GM12878 (cell line): ENCODE data around the gene SLC6A9. TPM values are rescaled to one million over a fixed set of nuclear protein-coding genes. Genes with fewer than 3 reads are reported as not detected.

Experiments used
- ATAC-seq: fragments of 200-7000 bp; cut with Tn5 transposase; 3 replicates; pipeline ENCODE4 v1.9.1; 2020; ENCODE audit warnings: mild to moderate bottlenecking, moderate library complexity
- BruUV-seq: library from RNA; stranded (reverse); fragments of 400-500 nt; replicated peaks from 2 replicates; lab custom pipeline; 2021; lab: Mats Ljungman, UMichigan
- CTCF ChIA-PET: fragments of 300-600 bp; sonication (Branson Sonifier 250); formaldehyde crosslinking; extraction: SDS; loops from one replicate; lab custom pipeline; 2021; ENCODE audit warnings: inconsistent platforms; lab: Yijun Ruan, JAX
- POLR2A ChIA-PET: fragments of 350-600 bp; formaldehyde crosslinking; extraction: SDS; loops from one replicate; lab custom pipeline; 2021; ENCODE audit warnings: inconsistent platforms; lab: Charles Lee
- RAD21 ChIA-PET: fragments of 300-600 bp; sonication (Branson Sonifier 250); formaldehyde crosslinking; loops from one replicate; lab custom pipeline; 2023; ENCODE audit warnings: antibody characterized with exemption; ENCODE audit not compliant: unreplicated experiment; lab: Charles Lee
- SMC1A ChIA-PET: fragments of 300-600 bp; sonication (Branson Sonifier 250); formaldehyde crosslinking; loops from one replicate; lab custom pipeline; 2023; ENCODE audit not compliant: unreplicated experiment, uncharacterized antibody; lab: Charles Lee
- DNase-seq: peaks from one replicate; pipeline ENCODE4 v3.0.0-alpha.2; 2011; ENCODE audit warnings: low read depth, low spot score
- FAIRE-seq: peaks from 3 replicates; lab custom pipeline; 2011; peaks lifted over from hg19 to GRCh38; lab: Jason Lieb, UNC
- H2AFZ ChIP-seq: 2 replicates; pipeline ENCODE4 v1.6.0; 2011; ENCODE audit warnings: low read depth, low read length, control low read depth; ENCODE audit not compliant: control insufficient read depth
- H3K27ac ChIP-seq: 2 replicates; pipeline ENCODE4 v1.5.1; 2011; ENCODE audit warnings: control low read depth; ENCODE audit not compliant: control insufficient read depth, insufficient read depth
- H3K27me3 ChIP-seq, 2 experiments: replicated peaks in 1 of 2; 2 replicates each; pipeline versions ENCODE4 v1.6.0 to v1.6.1; 2011; ENCODE audit warnings: low read length in 1 of 2; ENCODE audit not compliant: control insufficient read depth in 2 of 2, insufficient read depth in 2 of 2
- H3K36me3 ChIP-seq, 2 experiments: 2 replicates each; pipeline ENCODE4 v1.5.1; 2011; ENCODE audit warnings: low read length in 1 of 2; ENCODE audit not compliant: control insufficient read depth in 2 of 2, insufficient read depth in 2 of 2
- H3K4me1 ChIP-seq: 2 replicates; pipeline ENCODE4 v1.6.1; 2011; ENCODE audit warnings: mild to moderate bottlenecking, low read length, moderate library complexity, mixed read lengths; ENCODE audit not compliant: control insufficient read depth, insufficient read depth
- H3K4me2 ChIP-seq: 2 replicates; pipeline ENCODE4 v1.6.0; 2011; ENCODE audit warnings: control low read depth; ENCODE audit not compliant: control insufficient read depth, insufficient read depth
- H3K4me3 ChIP-seq: fragments of 200-600 bp; sonication (generic); 2 replicates; pipeline ENCODE4 v1.5.1; 2016
- H3K79me2 ChIP-seq: 2 replicates; pipeline ENCODE4 v1.6.0; 2011; ENCODE audit warnings: low read length; ENCODE audit not compliant: control insufficient read depth, insufficient read depth
- H3K9ac ChIP-seq: 2 replicates; pipeline ENCODE4 v1.8.0; 2011; ENCODE audit warnings: low read length, control low read depth, mixed read lengths; ENCODE audit not compliant: control insufficient read depth, insufficient read depth
- H3K9me3 ChIP-seq: replicated peaks from 3 replicates; pipeline ENCODE4 v1.5.1; 2011; ENCODE audit warnings: mild to moderate bottlenecking, low read length; ENCODE audit not compliant: control insufficient read depth, insufficient read depth
- H4K20me1 ChIP-seq: 2 replicates; pipeline ENCODE4 v1.6.0; 2011; ENCODE audit not compliant: control insufficient read depth, insufficient read depth
- ATF2 ChIP-seq: IDR thresholded peaks from 2 replicates; pipeline ENCODE4 v1.6.1; 2012; ENCODE audit warnings: low read length, inconsistent platforms
- BACH1 ChIP-seq: fragments of 450-650 bp; IDR thresholded peaks from 2 replicates; pipeline ENCODE4 v1.6.1; 2017; ENCODE audit warnings: mild to moderate bottlenecking, borderline replicate concordance
- CBX3 ChIP-seq: fragments of 200-600 bp; sonication (generic); IDR thresholded peaks from 2 replicates; pipeline ENCODE4 v1.6.1; 2016; ENCODE audit warnings: low read depth, borderline replicate concordance
- EED ChIP-seq: sonication (generic); IDR thresholded peaks from 2 replicates; pipeline ENCODE4 v1.6.1; 2016; ENCODE audit warnings: antibody characterized with exemption, low read depth
- ELK1 ChIP-seq: IDR thresholded peaks from 2 replicates; pipeline ENCODE4 v1.6.1; 2012; ENCODE audit warnings: low read depth, low read length, improper control_type of control experiment
- FOS ChIP-seq: IDR thresholded peaks from 3 replicates; pipeline ENCODE4 v1.6.1; 2011; ENCODE audit warnings: borderline replicate concordance; ENCODE audit not compliant: insufficient read length; ENCODE audit errors: extremely low read depth
- GABPA ChIP-seq: IDR thresholded peaks from 2 replicates; pipeline ENCODE4 v1.6.1; 2014; ENCODE audit warnings: antibody characterized with exemption, low read depth, mild to moderate bottlenecking, inconsistent platforms
- KDM1A ChIP-seq: fragments of 200-600 bp; sonication (generic); IDR thresholded peaks from 2 replicates; pipeline ENCODE4 v1.6.1; 2016; ENCODE audit warnings: borderline replicate concordance
- MEF2A ChIP-seq: IDR thresholded peaks from 2 replicates; pipeline ENCODE4 v1.6.1; 2011; ENCODE audit warnings: low read depth, mild to moderate bottlenecking, low read length, moderate library complexity; ENCODE audit not compliant: insufficient read depth
- MXI1 ChIP-seq: fragments of 150-350 bp; IDR thresholded peaks from 2 replicates; pipeline ENCODE4 v1.6.1; 2011; ENCODE audit warnings: low read depth, mild to moderate bottlenecking, inconsistent platforms, low read length, improper control_type of control experiment
- MYB ChIP-seq: fragments of 150-350 bp; IDR thresholded peaks from 2 replicates; pipeline ENCODE4 v1.6.1; 2014; ENCODE audit warnings: mild to moderate bottlenecking, low read depth, low read length, borderline replicate concordance
- NR2C1 ChIP-seq: fragments of 450-650 bp; IDR thresholded peaks from 2 replicates; pipeline ENCODE4 v1.6.1; 2017; ENCODE audit warnings: antibody characterized with exemption, mild to moderate bottlenecking, moderate library complexity
- RAD51 ChIP-seq: fragments of 450-650 bp; IDR thresholded peaks from 2 replicates; pipeline ENCODE4 v1.6.1; 2016; ENCODE audit warnings: moderate library complexity, mild to moderate bottlenecking, inconsistent platforms
- SIN3A ChIP-seq: IDR thresholded peaks from 2 replicates; pipeline ENCODE4 v1.6.1; 2012; ENCODE audit warnings: low read depth, low read length, improper control_type of control experiment
- SMAD5 ChIP-seq: IDR thresholded peaks from 2 replicates; pipeline ENCODE4 v1.6.1; 2016; ENCODE audit warnings: antibody characterized with exemption, low read depth
- SREBF2 ChIP-seq: IDR thresholded peaks from 2 replicates; pipeline ENCODE4 v1.6.1; 2012; ENCODE audit warnings: mild to moderate bottlenecking, low read length
- STAT3 ChIP-seq: IDR thresholded peaks from 2 replicates; pipeline ENCODE4 v1.6.1; 2011; ENCODE audit warnings: low read depth, low read length, improper control_type of control experiment
- TARDBP ChIP-seq: IDR thresholded peaks from 2 replicates; pipeline ENCODE4 v1.6.1; 2016; ENCODE audit warnings: borderline replicate concordance
- YBX1 ChIP-seq: fragments of 450-650 bp; IDR thresholded peaks from 2 replicates; pipeline ENCODE4 v1.6.1; 2016; ENCODE audit warnings: antibody characterized with exemption
- ZNF24 ChIP-seq: fragments of 450-650 bp; IDR thresholded peaks from 2 replicates; pipeline ENCODE4 v1.6.1; 2017; ENCODE audit warnings: antibody characterized with exemption, mild to moderate bottlenecking
- ZNF592 ChIP-seq: fragments of 450-650 bp; IDR thresholded peaks from 2 replicates; pipeline ENCODE4 v1.6.1; 2017; ENCODE audit warnings: mild to moderate bottlenecking, moderate library complexity
- WGBS: methylation state at CpG from one replicate; pipeline ENCODE4 v1.1.6; 2016; ENCODE audit warnings: low lambda C conversion rate; ENCODE audit not compliant: insufficient replicate concordance, insufficient coverage; ENCODE audit errors: missing lambda C conversion rate; 5-methylcytosine and 5-hydroxymethylcytosine counted together
- in situ Hi-C: fragments of 300-500 bp; cut with MboI; formaldehyde crosslinking; loops from 9 replicates; pipeline ENCODE4 v1.14.3; 2018; ENCODE audit warnings: mixed read lengths
- intact Hi-C: fragments of 100-400 bp; cut with micrococcal nuclease; formaldehyde crosslinking; loops from one replicate; pipeline ENCODE4 v1.14.2; 2022; ENCODE audit not compliant: unreplicated experiment
- polyA plus RNA-seq, 11 experiments: library from polyadenylated mRNA; depleted of rRNA in 4 of 11; unstranded in 6 of 11; stranded (reverse) in 5 of 11; fragments of >200 nt; fragmentation: Nextera tagmentation in 4 of 11; fragmentation: Illumina TruSeq in 1 of 11; extraction: Ambion mirVana in 4 of 11; extraction: Trizol in 1 of 11; gene quantifications; 1 replicate in 1 of 11; 2 replicates in 10 of 11; pipeline versions ENCODE4 v1.2.1 to v1.2.3, GENCODE V29; 2011 to 2016; ENCODE audit warnings: inconsistent platforms in 2 of 11, missing spikeins in 2 of 11, low read depth in 1 of 11
- total RNA-seq, 4 experiments: library from RNA; depleted of rRNA in 3 of 4; stranded (reverse); fragments of >200 nt in 3 of 4; fragmentation: Illumina TruSeq in 1 of 4; extraction: Trizol in 1 of 4; gene quantifications; 2 replicates each; pipeline versions ENCODE4 v1.2.1 to v1.2.3, GENCODE V29; 2013 to 2021

The SLC6A9 gene
- total and polyA plus RNA-seq, 10 of the 15 experiments (the other 5 are each of a cell fraction or from before 2014, with no cell fraction given), result 0.02 to 2.0 (median 0.63) TPM

GRCh38 chr1:44057293-44057692 lies 26.0 kb upstream of the SLC6A9 start (continued):
- no peak for TF ChIP-seq ZNF592
- TF ChIP-seq ATF2, result no peak
- TF ChIP-seq RAD51, result no peak
- no peak for TF ChIP-seq EED
- no peak for TF ChIP-seq SMAD5

- in situ Hi-C loops, result no loop called here
- no TSS peak for BruUV-seq
- SMC1A ChIA-PET, result no interaction called here
- TF ChIP-seq STAT3 (no peak), MEF2A (no peak), ZNF24 (no peak), GABPA (no peak), BACH1 (no peak), KDM1A (no peak), NR2C1 (no peak), CBX3 (no peak), MXI1 (no peak), TARDBP (no peak), MYB (no peak), SIN3A (no peak), SREBF2 (no peak), FOS (no peak), YBX1 (no peak), ELK1 (no peak)
These were observed 22.1 kb upstream of the SLC6A9 start for GRCh38 chr1:44053394-44053793.

More at GRCh38 chr1:44053394-44053793, 22.1 kb upstream of the SLC6A9 start:
- H4K20me1 ChIP-seq, result no peaks in the 10 kb centered on the region
- RAD21 ChIA-PET, result no interaction called here
- intact Hi-C loops, result no loop called here
- no peaks in the 10 kb centered on the region for H3K36me3 ChIP-seq
- CTCF ChIA-PET, result interaction anchor here (0.6 to 1.4 kb wide), 3 partner anchors 16 to 115 kb away, joined by 3 to 5 read pairs (median 3); no protein-coding TSS in a partner anchor
- no peak for ATAC-seq
- no peak for DNase-seq
- POLR2A ChIA-PET, result no interaction called here
- no peaks in the 10 kb centered on the region for H3K79me2 ChIP-seq
- no peaks in the 10 kb centered on the region for H3K9me3 ChIP-seq
- H3K9ac ChIP-seq, result no peak overlapping the region
- H3K27me3 ChIP-seq, result peaks cover 0 to 2% of the 10 kb centered on the region in 2 experiments; a peak in 1 of 4 replicates
- H3K27ac ChIP-seq, result no peak overlapping the region
- no peak for FAIRE-seq
- no peak overlapping the region for H3K4me3 ChIP-seq
- H2AFZ ChIP-seq, result no peak overlapping the region
- H3K4me1 ChIP-seq, result no peaks in the 10 kb centered on the region
- no peak overlapping the region for H3K4me2 ChIP-seq
- 91% methylated on average over 2 of the region's 2 CpGs for WGBS
